HepG2 (cell line): Measurements from ENCODE around the gene ARHGAP9. TPM values are rescaled to one million over a fixed set of nuclear protein-coding genes. Genes with fewer than 3 reads are reported as not detected.

Experiments
- BRCA1 ChIP-seq: sonication (generic); formaldehyde crosslinking; IDR thresholded peaks from 2 replicates; pipeline ENCODE4 v1.4.0; 2020; ENCODE audit warnings: missing genetic modification reagents
- CTCF ChIP-seq: sonication (generic); formaldehyde crosslinking; IDR thresholded peaks from 2 replicates; pipeline ENCODE4 v1.5.0; 2020; ENCODE audit warnings: mild to moderate bottlenecking, missing genetic modification reagents, moderate library complexity
- EEA1 ChIP-seq: sonication (generic); formaldehyde crosslinking; IDR thresholded peaks from 2 replicates; pipeline ENCODE4 v1.5.1; 2020; ENCODE audit warnings: mild to moderate bottlenecking, missing genetic modification reagents, borderline replicate concordance
- ELF3 ChIP-seq: IDR thresholded peaks from 2 replicates; pipeline ENCODE4 v1.6.1; 2016; ENCODE audit warnings: missing genetic modification reagents, missing compliant biosample characterization
- ERF ChIP-seq: IDR thresholded peaks from 2 replicates; pipeline ENCODE4 v1.6.1; 2018; ENCODE audit warnings: missing biosample characterization, missing genetic modification reagents
- GFI1 ChIP-seq: sonication (generic); formaldehyde crosslinking; IDR thresholded peaks from 2 replicates; pipeline ENCODE4 v1.5.0; 2020; ENCODE audit warnings: missing genetic modification reagents, mild to moderate bottlenecking, borderline replicate concordance
- MAZ ChIP-seq, 2 experiments: sonication (generic) in 1 of 2; formaldehyde crosslinking in 1 of 2; IDR thresholded peaks; 2 replicates each; pipeline versions ENCODE4 v1.5.0 to v1.6.1; 2012 to 2020; ENCODE audit warnings: low read depth in 2 of 2, mild to moderate bottlenecking in 2 of 2, borderline replicate concordance in 1 of 2, improper control_type of control experiment in 1 of 2, low read length in 1 of 2, missing genetic modification reagents in 1 of 2, moderate library complexity in 1 of 2
- MEIS2 ChIP-seq: sonication (generic); formaldehyde crosslinking; IDR thresholded peaks from 2 replicates; pipeline ENCODE4 v1.9.0; 2021; ENCODE audit warnings: mild to moderate bottlenecking, missing genetic modification reagents
- PHF8 ChIP-seq: sonication (generic); formaldehyde crosslinking; IDR thresholded peaks from 2 replicates; pipeline ENCODE4 v1.5.0; 2020; ENCODE audit warnings: missing genetic modification reagents
- PITX1 ChIP-seq: sonication (generic); formaldehyde crosslinking; IDR thresholded peaks from 2 replicates; pipeline ENCODE4 v1.5.1; 2020; ENCODE audit warnings: mild to moderate bottlenecking, missing genetic modification reagents
- RAD51 ChIP-seq: fragments of 450-650 bp; IDR thresholded peaks from 2 replicates; pipeline ENCODE4 v1.6.1; 2016; ENCODE audit warnings: borderline replicate concordance
- SNRNP70 ChIP-seq: fragments of 200-400 bp; formaldehyde crosslinking; IDR thresholded peaks from 2 replicates; pipeline ENCODE4 v1.6.1; 2017; ENCODE audit warnings: mild to moderate bottlenecking, low read depth, low read length, moderate library complexity
- STAG1 ChIP-seq: sonication (generic); formaldehyde crosslinking; IDR thresholded peaks from 2 replicates; pipeline ENCODE4 v1.4.0; 2020; ENCODE audit warnings: missing genetic modification reagents
- ZFX ChIP-seq: sonication (generic); formaldehyde crosslinking; IDR thresholded peaks from 2 replicates; pipeline ENCODE4 v1.4.0; 2020; ENCODE audit warnings: mild to moderate bottlenecking, low read depth, missing genetic modification reagents, moderate library complexity
- ZNF124 ChIP-seq: sonication (generic); formaldehyde crosslinking; IDR thresholded peaks from 2 replicates; pipeline ENCODE4 v1.4.0; 2020; ENCODE audit warnings: missing genetic modification reagents
- ZNF839 ChIP-seq: sonication (generic); formaldehyde crosslinking; IDR thresholded peaks from 2 replicates; pipeline ENCODE4 v1.4.0; 2020; ENCODE audit warnings: missing genetic modification reagents, mild to moderate bottlenecking, borderline replicate concordance
- polyA plus RNA-seq, 8 experiments: library from polyadenylated mRNA; depleted of rRNA in 3 of 8; stranded (reverse) in 7 of 8; unstranded in 1 of 8; fragments of >200 nt; fragmentation: Illumina TruSeq in 4 of 8; extraction: Trizol in 4 of 8; gene quantifications; 2 replicates each; pipeline versions ENCODE4 v1.2.1 to v1.2.3, GENCODE V29; 2011 to 2016; ENCODE audit warnings: low read depth in 4 of 8, missing spikeins in 1 of 8, mixed read lengths in 1 of 8; ENCODE audit not compliant: insufficient read depth in 1 of 8
- total RNA-seq, 5 experiments: library from RNA; depleted of rRNA; stranded (reverse); fragments of >200 nt; fragmentation: Illumina TruSeq; extraction: Trizol; gene quantifications; 2 replicates each; pipeline ENCODE4 v1.2.3, GENCODE V29; 2016; ENCODE audit warnings: low read depth in 1 of 5
- TF ChIP-seq, protein P1 (sequence below): sonication (generic); formaldehyde crosslinking; IDR thresholded peaks from 2 replicates; pipeline ENCODE4 v1.5.0; 2020; ENCODE audit warnings: mild to moderate bottlenecking, missing genetic modification reagents
- TF ChIP-seq, protein P2 (sequence below): sonication (generic); formaldehyde crosslinking; IDR thresholded peaks from 2 replicates; pipeline ENCODE4 v1.4.0; 2020; ENCODE audit warnings: mild to moderate bottlenecking, low read depth, missing genetic modification reagents

The ARHGAP9 gene
- total and polyA plus RNA-seq, 2 of the 13 experiments (the other 11 are each of a cell fraction or from before 2014, with no cell fraction given) = 0.18 to 1.2 TPM

DNA sequence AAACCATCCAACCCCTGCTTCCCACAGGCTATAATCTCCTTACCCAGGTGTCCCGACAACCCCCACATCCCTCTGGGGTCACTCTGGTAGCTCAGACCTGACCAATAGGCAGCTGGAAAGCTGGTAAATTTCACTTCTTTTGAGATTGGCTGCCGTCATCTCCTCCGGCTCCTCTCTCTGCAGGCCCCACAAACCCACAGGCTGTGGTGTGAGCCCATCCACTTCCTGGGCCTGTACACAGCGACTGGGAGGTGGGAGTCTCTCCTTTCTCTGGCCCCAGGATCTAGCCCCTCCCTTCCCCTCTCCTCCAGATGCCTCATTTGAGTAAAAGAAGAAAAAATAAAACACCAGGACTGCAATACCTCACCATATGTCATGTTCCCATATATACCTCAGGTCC, 44.4 kb downstream of the ARHGAP9 start (continued):
- TF ChIP-seq PHF8 (CRISPR knock-in tag) = peak; percentile 43; the same call in 1 of the 2 replicates
- no peak for TF ChIP-seq GFI1
- no peak for TF ChIP-seq ZNF124 (CRISPR knock-in tag)
- TF ChIP-seq SNRNP70 = no peak
- TF ChIP-seq STAG1 (CRISPR knock-in tag) = no peak
- no peak for TF ChIP-seq CTCF (CRISPR knock-in tag)
- peak; percentile 46 for TF ChIP-seq ELF3 (CRISPR knock-in tag)
- no peak for TF ChIP-seq PITX1
- 0 out of 2 replicates have a peak, but pooled peaks have one; percentile 7 for TF ChIP-seq MEIS2
- 0 out of 2 replicates have a peak, but pooled peaks have one; percentile 21 for TF ChIP-seq ERF
- TF ChIP-seq RAD51 = no peak
- TF ChIP-seq ZFX (CRISPR knock-in tag) = peak; percentile 63
- no peak for TF ChIP-seq EEA1 (CRISPR knock-in tag)
- TF ChIP-seq, protein P1, sequence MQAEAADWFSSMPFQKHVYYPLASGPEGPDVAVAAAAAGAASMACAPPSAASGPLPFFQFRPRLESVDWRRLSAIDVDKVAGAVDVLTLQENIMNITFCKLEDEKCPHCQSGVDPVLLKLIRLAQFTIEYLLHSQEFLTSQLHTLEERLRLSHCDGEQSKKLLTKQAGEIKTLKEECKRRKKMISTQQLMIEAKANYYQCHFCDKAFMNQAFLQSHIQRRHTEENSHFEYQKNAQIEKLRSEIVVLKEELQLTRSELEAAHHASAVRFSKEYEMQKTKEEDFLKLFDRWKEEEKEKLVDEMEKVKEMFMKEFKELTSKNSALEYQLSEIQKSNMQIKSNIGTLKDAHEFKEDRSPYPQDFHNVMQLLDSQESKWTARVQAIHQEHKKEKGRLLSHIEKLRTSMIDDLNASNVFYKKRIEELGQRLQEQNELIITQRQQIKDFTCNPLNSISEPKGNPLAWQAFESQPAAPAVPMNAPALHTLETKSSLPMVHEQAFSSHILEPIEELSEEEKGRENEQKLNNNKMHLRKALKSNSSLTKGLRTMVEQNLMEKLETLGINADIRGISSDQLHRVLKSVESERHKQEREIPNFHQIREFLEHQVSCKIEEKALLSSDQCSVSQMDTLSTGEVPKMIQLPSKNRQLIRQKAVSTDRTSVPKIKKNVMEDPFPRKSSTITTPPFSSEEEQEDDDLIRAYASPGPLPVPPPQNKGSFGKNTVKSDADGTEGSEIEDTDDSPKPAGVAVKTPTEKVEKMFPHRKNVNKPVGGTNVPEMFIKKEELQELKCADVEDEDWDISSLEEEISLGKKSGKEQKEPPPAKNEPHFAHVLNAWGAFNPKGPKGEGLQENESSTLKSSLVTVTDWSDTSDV (CRISPR knock-in tag) = no peak
- TF ChIP-seq, protein P2, sequence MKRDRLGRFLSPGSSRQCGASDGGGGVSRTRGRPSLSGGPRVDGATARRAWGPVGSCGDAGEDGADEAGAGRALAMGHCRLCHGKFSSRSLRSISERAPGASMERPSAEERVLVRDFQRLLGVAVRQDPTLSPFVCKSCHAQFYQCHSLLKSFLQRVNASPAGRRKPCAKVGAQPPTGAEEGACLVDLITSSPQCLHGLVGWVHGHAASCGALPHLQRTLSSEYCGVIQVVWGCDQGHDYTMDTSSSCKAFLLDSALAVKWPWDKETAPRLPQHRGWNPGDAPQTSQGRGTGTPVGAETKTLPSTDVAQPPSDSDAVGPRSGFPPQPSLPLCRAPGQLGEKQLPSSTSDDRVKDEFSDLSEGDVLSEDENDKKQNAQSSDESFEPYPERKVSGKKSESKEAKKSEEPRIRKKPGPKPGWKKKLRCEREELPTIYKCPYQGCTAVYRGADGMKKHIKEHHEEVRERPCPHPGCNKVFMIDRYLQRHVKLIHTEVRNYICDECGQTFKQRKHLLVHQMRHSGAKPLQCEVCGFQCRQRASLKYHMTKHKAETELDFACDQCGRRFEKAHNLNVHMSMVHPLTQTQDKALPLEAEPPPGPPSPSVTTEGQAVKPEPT (CRISPR knock-in tag) = no peak
- TF ChIP-seq BRCA1 (CRISPR knock-in tag) = no peak
- TF ChIP-seq MAZ (IDR thresholded peaks at IDR 0.05; ENCODE audit: borderline replicate concordance, low read depth, low read length) = no peak
- no peak for TF ChIP-seq MAZ (CRISPR knock-in tag; IDR thresholded peaks at IDR 0.05; ENCODE audit: low read depth)
- TF ChIP-seq ZNF839 (CRISPR knock-in tag) = no peak
- TF ChIP-seq, all 625 proteins: peak for 8
